Fibroblast of lung (primary cell): Measurements from ENCODE around the gene IQGAP2. TPM values are rescaled to one million over a fixed set of nuclear protein-coding genes. Genes with fewer than 3 reads are reported as not detected.

Experiments
- DNase-seq, 2 donors: peaks; one replicate each; pipeline versions ENCODE4 v3.0.0 to v3.0.0-alpha.2; 2010; ENCODE audit warnings: low read depth in 2 of 2
- H2AFZ ChIP-seq: 2 replicates; pipeline ENCODE4 v1.5.1; 2012; ENCODE audit warnings: low read length, control low read depth, inconsistent platforms
- H3K27ac ChIP-seq: 2 replicates; pipeline ENCODE4 v1.5.1; 2011; ENCODE audit warnings: low read length, control low read depth; ENCODE audit not compliant: insufficient read depth
- H3K27me3 ChIP-seq: 2 replicates; pipeline ENCODE4 v1.5.1; 2011; ENCODE audit warnings: mild to moderate bottlenecking, low read length; ENCODE audit not compliant: control insufficient read depth, insufficient read depth
- H3K36me3 ChIP-seq: 2 replicates; pipeline ENCODE4 v1.5.1; 2011; ENCODE audit warnings: low read length; ENCODE audit not compliant: control insufficient read depth, insufficient read depth
- H3K4me1 ChIP-seq: 2 replicates; pipeline ENCODE4 v1.5.1; 2011; ENCODE audit warnings: low read length; ENCODE audit not compliant: control insufficient read depth, insufficient read depth; ENCODE audit errors: extremely low read depth
- H3K4me2 ChIP-seq: 2 replicates; pipeline ENCODE4 v1.5.1; 2011; ENCODE audit warnings: low read length, control low read depth; ENCODE audit not compliant: insufficient read depth; ENCODE audit errors: extremely low read depth
- H3K4me3 ChIP-seq, 4 experiments: fragments of 200-600 bp in 1 of 4; sonication (generic) in 1 of 4; replicated peaks in 1 of 4; 2 replicates each; pipeline ENCODE4 v1.5.1; 2011 to 2016; ENCODE audit warnings: low read length in 4 of 4, low read depth in 3 of 4, mild to moderate bottlenecking in 3 of 4, control low read depth in 2 of 4, inconsistent platforms in 1 of 4, mixed read lengths in 1 of 4; ENCODE audit not compliant: insufficient read depth in 1 of 4; ENCODE audit errors: control extremely low read depth in 1 of 4
- H3K79me2 ChIP-seq: 2 replicates; pipeline ENCODE4 v1.5.1; 2012; ENCODE audit warnings: mild to moderate bottlenecking, low read length, inconsistent platforms; ENCODE audit not compliant: control insufficient read depth, insufficient read depth
- H3K9ac ChIP-seq: 2 replicates; pipeline ENCODE4 v1.5.1; 2011; ENCODE audit warnings: mild to moderate bottlenecking, low read length, control low read depth; ENCODE audit not compliant: insufficient read depth
- H3K9me3 ChIP-seq: 2 replicates; pipeline ENCODE4 v1.5.1; 2012; ENCODE audit warnings: low read depth, low read length; ENCODE audit not compliant: control insufficient read depth, insufficient read depth
- H4K20me1 ChIP-seq: 2 replicates; pipeline ENCODE4 v1.5.1; 2011; ENCODE audit warnings: low read length; ENCODE audit not compliant: control insufficient read depth, insufficient read depth; ENCODE audit errors: extremely low read depth
- EZH2 ChIP-seq: IDR thresholded peaks from 2 replicates; pipeline ENCODE4 v1.5.1; 2012; ENCODE audit warnings: low read length, control low read depth, mild to moderate bottlenecking; ENCODE audit errors: missing control alignments
- polyA plus RNA-seq, 2 donors: library from polyadenylated mRNA; depleted of rRNA in 1 of 2; stranded (reverse) in 1 of 2; unstranded in 1 of 2; fragments of >200 nt; gene quantifications; 2 replicates each; pipeline ENCODE4 v1.2.1, GENCODE V29; 2011 to 2012; ENCODE audit warnings: missing spikeins in 1 of 2
- total RNA-seq: library from RNA; depleted of rRNA; stranded (reverse); fragments of >200 nt; gene quantifications from 2 replicates; pipeline ENCODE4 v1.2.1, GENCODE V29; 2014
- TF ChIP-seq, protein P1 (sequence below), 2 donors: IDR thresholded peaks in 1 of 2; conservative IDR thresholded peaks in 1 of 2; 1 replicate in 1 of 2; 2 replicates in 1 of 2; pipeline ENCODE4 v1.5.1; 2011 to 2012; ENCODE audit warnings: low read length in 2 of 2, control low read depth in 1 of 2, inconsistent platforms in 1 of 2, low read depth in 1 of 2, mild to moderate bottlenecking in 1 of 2

IQGAP2 gene
- total and polyA plus RNA-seq, 2 donors (not counting 1 experiment from before 2014, with no cell fraction given), result 5.1 to 7.9 TPM

- no peaks in the 10 kb centered on the region for H3K4me1 ChIP-seq
- DNase-seq, result no peak
- no peaks in the 10 kb centered on the region for H4K20me1 ChIP-seq
- H2AFZ ChIP-seq, result no peak overlapping the region
- H3K4me3 ChIP-seq, result no peak overlapping the region
- H3K79me2 ChIP-seq, result no peaks in the 10 kb centered on the region
- H3K27ac ChIP-seq, result no peak overlapping the region
- TF ChIP-seq EZH2, result no peak
- TF ChIP-seq, protein P1, sequence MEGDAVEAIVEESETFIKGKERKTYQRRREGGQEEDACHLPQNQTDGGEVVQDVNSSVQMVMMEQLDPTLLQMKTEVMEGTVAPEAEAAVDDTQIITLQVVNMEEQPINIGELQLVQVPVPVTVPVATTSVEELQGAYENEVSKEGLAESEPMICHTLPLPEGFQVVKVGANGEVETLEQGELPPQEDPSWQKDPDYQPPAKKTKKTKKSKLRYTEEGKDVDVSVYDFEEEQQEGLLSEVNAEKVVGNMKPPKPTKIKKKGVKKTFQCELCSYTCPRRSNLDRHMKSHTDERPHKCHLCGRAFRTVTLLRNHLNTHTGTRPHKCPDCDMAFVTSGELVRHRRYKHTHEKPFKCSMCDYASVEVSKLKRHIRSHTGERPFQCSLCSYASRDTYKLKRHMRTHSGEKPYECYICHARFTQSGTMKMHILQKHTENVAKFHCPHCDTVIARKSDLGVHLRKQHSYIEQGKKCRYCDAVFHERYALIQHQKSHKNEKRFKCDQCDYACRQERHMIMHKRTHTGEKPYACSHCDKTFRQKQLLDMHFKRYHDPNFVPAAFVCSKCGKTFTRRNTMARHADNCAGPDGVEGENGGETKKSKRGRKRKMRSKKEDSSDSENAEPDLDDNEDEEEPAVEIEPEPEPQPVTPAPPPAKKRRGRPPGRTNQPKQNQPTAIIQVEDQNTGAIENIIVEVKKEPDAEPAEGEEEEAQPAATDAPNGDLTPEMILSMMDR (conservative IDR thresholded peaks at IDR 0.05 in 1 of 2, IDR thresholded peaks at IDR 0.05 in 1 of 2; ENCODE audit: low read depth in 1 of 2, low read length in 2 of 2), result no peak
- no peaks in the 10 kb centered on the region for H3K27me3 ChIP-seq
- no peaks in the 10 kb centered on the region for H3K9me3 ChIP-seq
- no peak overlapping the region for H3K9ac ChIP-seq
- H3K4me2 ChIP-seq, result no peak overlapping the region
- no peaks in the 10 kb centered on the region for H3K36me3 ChIP-seq
Measured at GRCh38 chr5:76476474-76477038, 73.5 kb downstream of the IQGAP2 start.

DNA sequence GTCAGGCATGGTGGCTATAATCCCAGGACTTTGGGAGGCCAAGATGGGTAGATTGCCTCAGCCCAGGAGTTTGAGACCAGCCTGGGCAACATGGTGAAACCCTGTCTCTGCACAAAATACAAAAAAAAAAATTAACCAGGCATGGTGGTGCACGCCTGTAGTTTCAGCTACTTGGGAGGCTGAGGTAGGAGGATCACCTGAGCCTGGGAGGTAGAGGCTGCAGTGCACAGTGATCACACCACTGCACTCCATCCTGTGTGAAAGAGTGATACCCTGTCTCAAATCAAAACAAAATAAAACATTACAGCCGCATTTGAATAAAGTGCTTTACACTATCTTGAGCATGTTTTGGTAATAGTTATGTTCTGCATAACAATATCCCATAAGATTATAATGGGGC is 74.0 kb downstream of the IQGAP2 start:
- DNase-seq, result no peak
- H2AFZ ChIP-seq, result no peak overlapping the region
- no peaks in the 10 kb centered on the region for H3K36me3 ChIP-seq
- H3K9ac ChIP-seq, result no peak overlapping the region
- no peak overlapping the region for H3K4me3 ChIP-seq
- no peak overlapping the region for H3K27ac ChIP-seq
- no peaks in the 10 kb centered on the region for H4K20me1 ChIP-seq
- TF ChIP-seq, protein P1 (conservative IDR thresholded peaks at IDR 0.05 in 1 of 2, IDR thresholded peaks at IDR 0.05 in 1 of 2; ENCODE audit: low read depth in 1 of 2, low read length in 2 of 2), result no peak
- TF ChIP-seq EZH2, result no peak
- no peaks in the 10 kb centered on the region for H3K27me3 ChIP-seq
- H3K4me2 ChIP-seq, result no peak overlapping the region
- H3K9me3 ChIP-seq, result no peaks in the 10 kb centered on the region
- no peaks in the 10 kb centered on the region for H3K79me2 ChIP-seq
- no peaks in the 10 kb centered on the region for H3K4me1 ChIP-seq

DNA sequence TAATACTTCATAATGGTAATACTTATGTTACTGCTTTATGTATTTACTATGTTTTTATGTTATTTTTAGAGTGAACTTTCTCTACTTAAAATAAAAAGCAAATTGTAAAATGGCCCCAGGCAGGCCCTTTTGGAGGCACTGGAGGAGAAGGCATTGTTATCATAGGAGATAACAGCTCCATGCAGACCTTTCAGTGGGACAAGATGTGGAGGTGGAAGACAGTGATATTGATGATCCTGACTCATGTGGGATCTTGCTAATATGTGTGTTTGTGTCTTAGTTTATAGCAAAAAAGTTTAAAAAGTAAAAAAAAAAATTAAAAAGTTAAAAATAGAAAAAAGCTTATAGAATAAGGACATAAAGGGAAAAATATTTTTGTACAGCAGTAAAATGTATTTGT is 74.5 kb downstream of the IQGAP2 start:
- Histone ChIP-seq H3K27me3 (no peaks in the 10 kb centered on the region), H4K20me1 (no peaks in the 10 kb centered on the region), H3K36me3 (no peaks in the 10 kb centered on the region), H3K27ac (no peak overlapping the region), H2AFZ (no peak overlapping the region), H3K4me3 (no peak overlapping the region), H3K9me3 (no peaks in the 10 kb centered on the region), H3K9ac (no peak overlapping the region), H3K4me2 (no peak overlapping the region), H3K79me2 (no peaks in the 10 kb centered on the region), H3K4me1 (no peaks in the 10 kb centered on the region)
- no peak for TF ChIP-seq EZH2
- TF ChIP-seq, protein P1 (conservative IDR thresholded peaks at IDR 0.05 in 1 of 2, IDR thresholded peaks at IDR 0.05 in 1 of 2; ENCODE audit: low read depth in 1 of 2, low read length in 2 of 2), result no peak
- DNase-seq, result no peak
